ENCODE results near the gene C4BPA. TPM values are rescaled to one million over a fixed set of nuclear protein-coding genes. Genes with fewer than 3 reads are reported as not detected.

C4BPA gene
- total and polyA plus RNA-seq, 4 donors: 0.33 to 0.50 TPM; not detected in 2

Other genes with a start within 250 kb of the C4BPA start
- gene IL20, start 238.6 kb upstream of the C4BPA start, total RNA-seq: not detected
- gene IL20, start 238.6 kb upstream of the C4BPA start, polyA plus RNA-seq: not detected
- not detected for gene IL24, start 206.8 kb upstream of the C4BPA start, total RNA-seq
- not detected for gene IL24, start 206.8 kb upstream of the C4BPA start, polyA plus RNA-seq
- 1 to 10 TPM; 3.3 to 4.0 TPM for gene FCMR, start 182.3 kb upstream of the C4BPA start, total RNA-seq
- gene FCMR, start 182.3 kb upstream of the C4BPA start, polyA plus RNA-seq: 1 to 10 TPM in 1 of 2 donors, under 1 TPM in 1; 0.28 to 1.3 TPM
- gene PIGR, start 157.8 kb upstream of the C4BPA start, total RNA-seq: 1 to 10 TPM in 1 of 2 donors, under 1 TPM in 1; 0.84 to 2.1 TPM
- 10 to 100 TPM in 1 of 2 donors, under 1 TPM in 1; 0.28 to 67.5 TPM for gene PIGR, start 157.8 kb upstream of the C4BPA start, polyA plus RNA-seq
- not detected for gene FCAMR, start 133.8 kb upstream of the C4BPA start, total RNA-seq
- gene FCAMR, start 133.8 kb upstream of the C4BPA start, polyA plus RNA-seq: not detected
- gene C1orf116, start 71.5 kb upstream of the C4BPA start, total RNA-seq: under 1 TPM; 0.13 to 0.36 TPM
- gene C1orf116, start 71.5 kb upstream of the C4BPA start, polyA plus RNA-seq: 1 to 10 TPM in 1 of 2 donors, under 1 TPM in 1; 0.08 to 2.8 TPM
- 1 to 10 TPM; 5.5 to 6.6 TPM for gene YOD1, start 53.0 kb upstream of the C4BPA start, total RNA-seq
- 1 to 10 TPM in 1 of 2 donors, under 1 TPM in 1; 0.75 to 2.7 TPM for gene YOD1, start 53.0 kb upstream of the C4BPA start, polyA plus RNA-seq
- 10 to 100 TPM in 1 of 2 donors, 1 to 10 TPM in 1; 9.6 to 13.7 TPM for gene PFKFB2, start 51.0 kb upstream of the C4BPA start, total RNA-seq
- gene PFKFB2, start 51.0 kb upstream of the C4BPA start, polyA plus RNA-seq: 1 to 10 TPM; 3.0 to 6.0 TPM
- gene C4BPB, start 15.4 kb upstream of the C4BPA start, total RNA-seq: 10 to 100 TPM in 1 of 2 donors, under 1 TPM in 1; 0.94 to 10.7 TPM
- 1 to 10 TPM; 1.7 to 8.6 TPM for gene C4BPB, start 15.4 kb upstream of the C4BPA start, polyA plus RNA-seq
- 10 to 100 TPM; 84.8 to 86.7 TPM for gene CD55, start 217.4 kb downstream of the C4BPA start, total RNA-seq
- gene CD55, start 217.4 kb downstream of the C4BPA start, polyA plus RNA-seq: 10 to 100 TPM; 20.2 to 29.6 TPM

Measured in aorta (tissue), 4 donors.